Measurements from ENCODE around the gene SRSF6.
"Not testable (repeated sequence)": the region's sequence is repeated elsewhere in the genome, so short reads cannot be mapped to it uniquely, and the experiment has no call there.

DNA sequence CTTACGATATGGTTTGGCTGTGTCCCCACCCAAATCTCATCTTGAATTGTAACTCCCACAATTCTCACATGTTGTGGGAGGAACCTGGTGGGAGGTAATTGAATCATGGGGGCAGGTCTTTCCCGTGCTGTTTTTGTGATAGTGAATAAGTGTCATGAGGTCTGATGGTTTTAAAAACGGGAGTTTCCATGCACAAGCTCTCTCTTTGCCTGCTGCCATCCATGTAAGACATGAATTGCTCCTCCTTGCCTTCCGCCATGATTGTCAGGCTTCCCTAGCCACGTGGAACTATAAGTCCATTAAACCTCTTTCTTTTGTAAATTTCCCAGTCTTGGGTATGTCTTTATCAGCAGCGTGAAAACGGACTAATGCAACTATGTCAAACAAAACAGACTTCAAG is 36.8 kb upstream of the SRSF6 start:
- not testable (repeated sequence) for TF ChIP-seq EZH2phosphoT487, EZH2 (IDR thresholded peaks at IDR 0.05)
